Activated gamma-delta T cell treated with anti-CD3 and anti-CD28 coated beads, Interleukin-2, amount 50 U/mL, for 16 hours (primary cell): ENCODE measurements around the gene RBM43.
A peak's percentile ranks its signal among the peaks of the same experiment; 100 is the strongest.
"Not testable (repeated sequence)": the region's sequence is repeated elsewhere in the genome, so short reads cannot be mapped to it uniquely, and the experiment has no call there.

Source experiments
- DNase-seq: peaks from one replicate; pipeline ENCODE4 v3.0.0-alpha.2; 2020; ENCODE audit warnings: low read depth

Gene RBM43

DNA sequence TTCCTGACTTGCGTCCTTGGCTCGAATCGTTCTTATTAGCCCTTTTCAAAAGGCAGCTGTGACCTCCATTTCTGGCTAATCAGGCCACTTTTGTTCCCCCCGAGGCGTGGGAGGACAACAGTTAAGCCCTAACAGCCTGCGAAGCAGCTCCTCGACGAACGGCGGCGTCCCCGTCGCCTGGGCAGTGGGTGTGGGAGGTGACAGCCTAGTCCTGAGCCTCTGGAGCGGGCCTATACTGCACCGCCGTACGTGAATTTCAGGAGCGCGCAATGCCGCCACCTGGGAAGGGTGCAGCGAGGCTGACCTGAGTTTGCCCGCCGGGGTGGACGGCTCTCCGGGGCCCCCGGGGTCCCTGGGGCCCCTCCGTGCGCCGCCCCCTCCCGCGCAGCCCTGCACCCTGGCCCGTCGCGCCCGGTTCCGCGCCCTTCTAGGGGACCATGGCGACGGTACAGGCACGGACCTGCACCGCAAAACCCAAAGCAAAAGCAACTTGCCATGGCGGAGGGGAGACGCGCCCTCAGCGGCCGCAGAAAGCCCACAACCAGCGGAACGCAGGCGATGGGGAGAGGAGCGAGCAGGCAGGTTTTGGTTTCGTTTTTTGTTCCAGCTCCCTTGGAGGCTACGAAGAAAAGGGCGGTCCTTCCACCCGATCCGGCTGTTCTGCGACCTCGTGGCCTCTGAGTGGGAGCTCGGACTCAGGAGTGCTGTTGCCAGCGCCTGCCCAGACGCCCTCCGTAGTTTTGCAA lies at the start of gene RBM43:
TSS of gene RBM43 (minus strand) at position 633 of the 746 bp plus-strand sequence. CDS start at position 497, 136 bp downstream.
- DNase-seq = peak; percentile 71

GRCh38 chr2:151310313-151310712 lies 48.6 kb upstream of the RBM43 start:
- not testable (repeated sequence) for DNase-seq

DNA sequence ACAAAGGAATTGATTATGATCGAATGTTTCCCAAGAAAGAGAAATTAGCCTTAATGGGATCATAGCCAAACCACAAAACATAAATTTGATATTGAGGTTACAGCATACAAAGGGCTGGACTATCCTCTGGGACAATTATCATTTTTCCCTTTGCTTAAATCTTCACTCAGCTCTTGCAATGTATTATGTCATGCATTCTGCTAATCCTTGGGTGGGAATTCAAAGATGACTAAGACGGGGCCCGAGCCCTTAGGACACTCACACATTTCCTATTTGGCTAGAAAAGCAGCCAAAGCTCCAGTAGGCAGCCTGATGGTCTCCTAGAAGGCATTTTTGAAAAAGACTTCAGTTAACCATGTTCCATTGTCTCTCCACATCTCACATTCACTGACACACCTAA lies 45.0 kb upstream of the RBM43 start:
- no peak for DNase-seq

DNA sequence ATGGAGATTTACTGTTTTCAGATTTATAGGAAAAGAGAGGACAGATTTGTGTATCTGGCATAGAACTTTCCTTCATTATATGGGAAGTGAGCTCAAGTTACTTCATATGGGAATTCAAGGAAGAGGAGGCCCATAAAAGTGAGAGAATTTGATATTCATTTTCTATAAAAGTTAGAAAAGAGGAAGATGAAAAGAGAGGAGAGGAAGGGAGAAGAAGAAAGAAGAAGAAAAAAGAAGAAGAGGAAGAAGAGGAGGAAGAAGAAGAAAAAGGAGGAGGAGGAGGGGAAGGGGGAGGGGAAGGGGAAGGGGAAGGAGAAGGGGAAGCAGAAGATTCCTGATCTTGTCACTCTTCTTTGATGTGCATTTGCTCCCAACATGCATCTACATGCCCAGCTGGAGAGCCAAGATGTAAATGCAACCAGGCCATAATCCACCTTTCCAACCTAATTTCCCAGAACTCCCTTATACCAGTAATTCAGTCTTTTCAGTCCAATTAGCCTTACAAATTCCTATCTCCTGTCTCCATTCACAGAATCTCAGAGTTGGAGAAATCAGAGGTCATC lies 43.5 kb upstream of the RBM43 start:
- DNase-seq = no peak

GRCh38 chr2:151302879-151303278 lies 41.2 kb upstream of the RBM43 start:
- no peak for DNase-seq

DNA sequence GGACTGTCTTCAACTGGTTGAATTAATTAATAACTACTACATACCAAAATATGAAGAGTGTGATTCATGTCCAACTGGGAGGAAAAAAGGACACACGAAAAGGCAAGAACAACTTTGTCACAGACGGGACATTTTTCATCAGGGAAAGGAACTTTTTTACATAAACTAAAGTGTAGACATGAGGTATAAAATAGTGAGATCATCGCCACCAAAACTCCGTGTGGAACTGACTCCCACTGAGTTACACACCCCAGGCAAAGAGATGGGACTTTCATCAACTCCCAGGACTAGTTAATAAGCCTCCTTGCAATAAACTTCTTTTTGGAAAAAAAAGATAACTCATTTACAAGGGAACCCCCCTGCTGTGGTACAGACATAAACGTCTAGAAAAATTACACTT lies 40.7 kb upstream of the RBM43 start:
- DNase-seq = no peak

DNA sequence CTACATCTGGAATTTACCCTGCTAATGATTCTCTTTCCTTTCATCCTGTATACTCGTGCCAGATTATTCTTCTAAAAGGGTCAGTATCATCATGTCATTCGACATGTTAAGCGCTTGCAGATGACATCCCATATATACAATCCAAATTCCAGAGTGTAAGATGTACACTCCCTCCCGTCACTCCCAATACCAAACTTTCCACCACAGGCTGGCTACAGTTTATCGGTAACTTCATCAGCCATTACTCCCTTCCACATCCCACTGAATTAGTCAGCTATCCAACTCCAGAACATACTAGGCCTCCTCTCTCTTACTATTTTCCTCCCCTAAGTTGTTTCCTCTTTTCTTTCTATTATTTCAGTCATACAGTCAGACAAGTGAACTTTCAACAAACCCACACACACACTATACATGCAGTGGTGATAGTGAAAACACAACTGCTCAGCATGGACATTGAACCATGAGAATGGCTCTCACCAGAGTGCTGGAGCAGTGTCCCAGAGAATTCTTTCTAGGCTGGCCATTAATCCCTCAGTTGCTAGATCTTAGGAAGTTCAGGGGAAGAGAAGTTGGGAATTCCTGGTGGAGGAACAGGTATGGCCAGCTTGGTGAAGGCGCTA lies 38.4 kb upstream of the RBM43 start:
- no peak for DNase-seq

DNA sequence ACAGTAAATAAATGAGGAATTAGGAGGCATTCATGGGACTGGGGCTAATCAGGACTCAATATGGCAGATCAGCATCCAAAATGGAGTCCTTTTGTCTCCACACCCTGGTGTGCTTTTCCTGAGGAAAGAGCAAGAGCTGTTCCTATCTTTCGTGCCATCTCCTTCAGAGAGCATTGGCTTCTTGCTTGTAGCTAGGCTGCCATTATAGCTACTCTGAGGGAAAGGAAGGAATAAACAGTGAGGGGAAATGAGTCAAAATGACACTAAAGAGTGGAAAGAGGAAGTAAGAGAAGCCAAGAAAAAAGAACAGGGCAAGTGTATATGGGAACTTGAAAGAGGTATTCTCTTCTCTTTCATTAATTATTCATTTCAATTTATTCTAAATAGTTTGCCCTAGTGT lies 36.2 kb upstream of the RBM43 start:
- DNase-seq = no peak

GRCh38 chr2:151295926-151296325 lies 34.3 kb upstream of the RBM43 start:
- DNase-seq = not testable (repeated sequence)

DNA sequence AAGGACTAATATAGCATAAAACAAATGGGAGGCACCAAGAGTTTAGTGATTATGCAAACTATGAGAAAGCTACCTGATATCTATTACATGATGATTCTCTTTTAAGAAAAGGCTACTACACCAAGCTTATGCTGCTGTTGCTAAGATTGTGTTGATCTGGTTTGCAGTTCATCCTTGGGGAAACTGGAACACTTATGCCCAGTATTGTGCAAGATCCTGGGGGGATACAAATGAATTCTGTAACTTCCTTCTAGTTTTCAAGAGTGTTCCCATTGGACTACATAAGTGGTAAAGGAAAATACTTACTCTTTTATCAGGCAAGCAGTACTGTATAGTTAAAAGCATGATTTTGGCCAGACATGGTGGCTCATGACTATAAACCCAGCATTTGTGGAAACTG lies 30.9 kb upstream of the RBM43 start:
- no peak for DNase-seq

GRCh38 chr2:151292141-151292540 lies 30.5 kb upstream of the RBM43 start:
- DNase-seq = no peak

GRCh38 chr2:151291224-151291623 lies 29.6 kb upstream of the RBM43 start:
- no peak for DNase-seq

- no peak for DNase-seq
Observed at GRCh38 chr2:151289972-151290866, 28.6 kb upstream of the RBM43 start.

GRCh38 chr2:151287513-151288250 lies 26.0 kb upstream of the RBM43 start:
- DNase-seq = no peak

GRCh38 chr2:151282401-151282800 lies 20.7 kb upstream of the RBM43 start:
- no peak for DNase-seq

DNA sequence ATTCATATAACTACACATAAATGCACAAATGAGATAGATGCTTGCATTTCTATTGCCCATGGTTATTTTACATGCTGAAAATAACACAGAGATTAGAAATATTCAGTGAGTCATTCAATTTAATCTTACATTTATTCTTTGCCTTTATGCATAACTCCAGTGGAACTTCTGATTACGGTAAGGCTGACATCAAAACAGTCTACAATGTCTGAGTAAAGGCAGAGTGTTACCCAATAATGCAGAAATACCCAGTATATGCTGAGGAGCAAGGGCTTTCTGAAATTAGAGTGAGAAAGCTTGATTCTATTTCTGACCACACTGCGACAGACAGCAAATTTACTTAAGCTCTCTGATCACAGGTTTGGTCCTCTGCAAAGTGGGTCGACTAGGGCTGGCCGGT lies 18.6 kb upstream of the RBM43 start:
- DNase-seq = no peak

DNA sequence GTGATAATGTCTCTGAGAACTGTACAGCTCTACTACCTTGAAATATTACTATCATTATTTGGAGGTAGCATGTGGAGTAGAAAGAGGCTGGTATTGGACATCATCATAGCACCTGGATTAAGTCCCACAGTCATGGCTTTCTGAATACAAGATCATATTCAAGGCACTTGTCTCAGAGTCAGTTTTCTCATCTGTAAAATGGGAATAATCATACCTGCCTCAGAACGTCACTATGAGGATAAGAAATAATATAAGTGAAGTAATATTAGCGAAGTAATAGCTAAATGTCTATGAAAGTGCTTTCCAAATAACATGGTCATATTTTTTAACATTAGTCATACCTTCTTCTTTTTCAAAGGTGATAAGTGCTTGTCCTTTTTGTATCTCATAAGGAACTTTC lies 16.8 kb upstream of the RBM43 start:
- DNase-seq = no peak

- no peak for DNase-seq
Observed at GRCh38 chr2:151277067-151277466, 15.4 kb upstream of the RBM43 start.

GRCh38 chr2:151275291-151275690 lies 13.6 kb upstream of the RBM43 start:
- no peak for DNase-seq

GRCh38 chr2:151271824-151272223 lies 10.2 kb upstream of the RBM43 start:
- no peak for DNase-seq

GRCh38 chr2:151269798-151270568 lies 8.3 kb upstream of the RBM43 start:
- no peak for DNase-seq
